LoVo (cell line): ENCODE data around the gene SAPCD1.

Experiments used
- DNase-seq: peaks from one replicate; pipeline ENCODE4 v3.0.0-alpha.2; 2016; ENCODE audit warnings: low spot score

SAPCD1 gene

DNA sequence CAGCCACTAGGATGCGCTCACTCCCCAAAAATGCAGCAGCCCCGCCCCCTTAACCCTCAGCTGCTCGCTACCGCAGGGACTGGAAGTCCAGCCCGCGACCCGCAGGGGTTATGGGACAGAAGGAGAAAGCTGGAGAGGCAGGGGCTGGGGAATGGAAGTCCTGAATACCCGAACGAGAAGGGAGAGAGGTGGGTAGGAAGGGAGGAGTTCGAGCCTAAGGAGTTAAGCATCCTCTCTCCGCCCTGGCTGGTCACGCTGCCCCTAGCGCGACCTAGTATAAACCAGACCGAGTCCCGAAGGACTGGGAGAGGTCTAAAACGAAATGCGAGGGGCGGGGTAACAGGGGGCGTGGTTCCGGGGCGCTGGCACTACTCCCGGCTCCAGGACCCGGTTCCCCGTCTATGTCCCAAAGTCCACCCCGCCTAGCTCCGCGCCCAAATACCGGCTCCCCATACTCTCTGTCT is 32.9 kb upstream of the SAPCD1 start:
- DNase-seq: no peak

DNA sequence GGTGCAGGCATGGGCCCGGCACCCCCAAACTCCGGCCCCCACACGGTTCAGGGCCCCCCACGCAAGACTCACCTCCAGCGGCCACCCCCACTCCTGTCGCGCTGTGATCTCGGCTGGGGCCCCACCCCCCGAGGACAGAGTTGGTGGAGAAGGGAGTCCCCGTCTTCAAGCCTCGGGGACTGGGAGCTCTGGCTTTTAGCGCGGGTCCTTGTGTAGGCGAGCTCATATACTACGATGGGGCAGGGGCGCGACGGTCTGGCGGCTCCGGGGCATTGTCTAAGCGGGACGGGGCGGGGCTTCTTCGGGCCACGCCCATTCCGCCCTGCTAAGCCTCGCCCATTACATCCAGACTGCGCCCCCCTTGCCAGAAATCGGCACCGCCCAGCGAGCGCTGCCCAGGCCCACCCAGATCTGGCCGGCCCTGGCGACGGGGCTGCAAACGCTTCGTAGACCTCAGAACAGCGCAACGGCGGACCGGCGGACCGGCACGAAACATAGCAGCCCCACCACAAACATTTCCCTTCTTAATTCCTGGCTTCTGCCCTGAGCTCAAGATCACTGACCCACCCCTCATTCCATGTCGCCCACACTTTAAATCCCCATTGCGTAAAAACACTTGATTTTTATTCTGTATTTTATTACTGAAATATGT is 32.4 kb upstream of the SAPCD1 start:
- DNase-seq: no peak

DNA sequence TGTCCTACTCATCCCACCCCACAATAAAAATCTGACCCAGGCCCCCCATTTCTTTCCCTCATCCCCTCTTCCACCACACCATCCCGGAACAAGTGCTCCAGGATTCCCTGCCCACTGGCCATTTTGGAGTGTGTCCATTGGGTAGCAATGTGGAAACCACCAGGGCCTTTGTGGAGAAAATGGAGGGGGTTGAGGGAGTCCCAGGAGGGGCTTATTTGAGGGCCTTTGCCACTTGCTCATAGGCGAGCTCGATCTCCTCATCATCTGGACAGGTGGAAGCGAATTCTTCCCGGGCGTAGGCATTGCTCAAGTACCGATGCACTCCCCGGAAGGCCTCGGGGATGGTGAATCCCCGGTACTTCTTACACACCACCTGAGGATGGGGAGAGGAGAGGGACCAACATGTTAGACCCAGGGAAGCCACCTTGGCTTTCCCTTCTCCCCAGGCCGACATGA is 31.8 kb upstream of the SAPCD1 start:
- no peak for DNase-seq

DNA sequence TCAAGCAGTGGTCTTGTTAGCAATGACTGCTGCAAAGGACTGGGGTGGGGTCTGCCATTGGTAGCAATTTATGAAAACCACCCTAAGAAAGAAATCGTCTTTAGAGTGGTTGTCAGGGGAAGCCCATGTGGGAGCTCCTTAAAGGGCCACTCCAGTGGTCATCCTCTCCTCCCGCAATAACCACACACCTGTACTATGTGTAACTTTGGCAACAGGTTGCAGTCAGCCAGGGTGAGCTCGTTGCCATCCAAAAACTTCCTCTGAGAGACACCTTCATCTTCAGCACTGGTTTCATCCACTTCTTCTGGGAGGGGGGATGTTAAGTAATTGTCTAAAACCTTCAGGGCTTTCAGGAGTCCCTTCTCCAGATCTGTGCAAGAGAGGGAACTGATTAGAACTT is 30.4 kb upstream of the SAPCD1 start:
- no peak for DNase-seq

DNA sequence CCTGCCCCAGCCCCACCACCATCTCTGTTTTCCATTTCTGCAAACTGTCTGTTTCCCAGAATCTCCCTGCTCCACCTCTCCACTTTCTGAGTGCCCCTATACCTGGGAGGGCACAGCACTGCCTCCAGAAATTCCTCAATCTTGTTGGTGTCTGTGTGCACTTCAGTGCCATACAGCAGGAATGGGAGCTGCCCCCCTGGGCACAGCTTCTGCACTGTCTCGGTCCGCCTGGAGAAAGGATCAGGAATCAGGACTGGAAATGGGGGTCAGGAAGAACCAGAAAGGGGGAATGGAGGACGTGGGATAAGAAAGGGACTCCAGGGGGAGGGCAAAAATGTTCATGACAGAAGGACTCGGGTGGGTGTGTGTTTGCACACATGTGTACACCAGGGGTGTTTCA is 28.7 kb upstream of the SAPCD1 start:
- DNase-seq: no peak

DNA sequence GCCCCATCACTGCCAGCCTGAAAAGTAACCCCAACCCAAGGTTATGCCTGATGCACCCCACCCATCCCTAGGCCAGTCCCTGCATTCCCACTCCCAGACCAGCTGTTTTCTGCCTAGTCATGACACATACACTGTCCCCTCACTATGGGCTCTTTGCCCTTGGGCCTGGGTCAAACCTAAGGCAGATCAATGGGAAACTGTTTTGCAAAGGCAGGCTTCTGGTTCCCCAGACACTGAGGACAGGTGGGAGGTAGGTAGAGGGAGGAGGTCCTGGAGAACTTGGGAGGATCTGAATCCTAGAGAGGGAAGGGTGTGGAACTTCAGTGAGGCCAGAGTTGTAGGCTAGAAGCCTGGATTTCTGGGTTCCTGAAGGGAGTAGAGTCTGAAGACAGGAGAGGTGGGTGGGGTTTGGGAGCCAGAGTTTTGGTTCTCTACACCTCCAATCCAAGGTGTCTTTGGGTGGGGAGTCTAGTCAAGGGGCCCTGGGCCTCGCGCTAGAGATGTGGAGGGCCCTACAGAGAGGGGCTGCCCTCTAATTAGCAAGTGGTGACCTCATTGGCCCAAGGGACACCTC is 28.1 kb upstream of the SAPCD1 start:
- no peak for DNase-seq

DNA sequence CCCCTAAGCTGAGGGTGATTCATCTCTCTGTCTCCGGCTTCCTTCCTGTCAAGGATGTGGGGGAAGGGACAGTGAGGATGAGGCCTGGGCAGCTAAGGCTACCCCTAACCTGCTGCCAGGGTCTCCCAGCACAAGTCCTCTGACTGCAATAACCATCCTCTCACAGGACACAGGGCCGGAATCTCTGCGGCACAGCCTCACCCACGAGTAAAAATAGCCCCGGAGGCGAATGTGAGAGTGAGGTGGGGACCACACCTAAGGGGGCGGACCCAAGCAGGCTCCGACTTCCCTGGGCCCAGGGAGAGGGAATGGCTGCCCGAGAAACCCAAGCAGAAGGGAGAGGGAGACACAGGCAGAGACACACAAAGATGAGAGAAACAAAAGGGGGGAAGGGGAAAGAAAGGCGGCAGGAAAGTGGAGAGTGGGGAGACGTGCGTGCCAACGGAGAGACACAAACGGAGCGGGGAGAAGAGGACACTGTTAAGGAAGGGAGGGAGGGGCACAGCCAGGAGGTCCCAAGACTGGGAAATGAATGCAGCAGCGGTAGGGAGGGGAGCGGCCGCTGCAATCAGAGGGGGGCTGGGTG is 27.5 kb upstream of the SAPCD1 start:
- peak; percentile 68 for DNase-seq

DNA sequence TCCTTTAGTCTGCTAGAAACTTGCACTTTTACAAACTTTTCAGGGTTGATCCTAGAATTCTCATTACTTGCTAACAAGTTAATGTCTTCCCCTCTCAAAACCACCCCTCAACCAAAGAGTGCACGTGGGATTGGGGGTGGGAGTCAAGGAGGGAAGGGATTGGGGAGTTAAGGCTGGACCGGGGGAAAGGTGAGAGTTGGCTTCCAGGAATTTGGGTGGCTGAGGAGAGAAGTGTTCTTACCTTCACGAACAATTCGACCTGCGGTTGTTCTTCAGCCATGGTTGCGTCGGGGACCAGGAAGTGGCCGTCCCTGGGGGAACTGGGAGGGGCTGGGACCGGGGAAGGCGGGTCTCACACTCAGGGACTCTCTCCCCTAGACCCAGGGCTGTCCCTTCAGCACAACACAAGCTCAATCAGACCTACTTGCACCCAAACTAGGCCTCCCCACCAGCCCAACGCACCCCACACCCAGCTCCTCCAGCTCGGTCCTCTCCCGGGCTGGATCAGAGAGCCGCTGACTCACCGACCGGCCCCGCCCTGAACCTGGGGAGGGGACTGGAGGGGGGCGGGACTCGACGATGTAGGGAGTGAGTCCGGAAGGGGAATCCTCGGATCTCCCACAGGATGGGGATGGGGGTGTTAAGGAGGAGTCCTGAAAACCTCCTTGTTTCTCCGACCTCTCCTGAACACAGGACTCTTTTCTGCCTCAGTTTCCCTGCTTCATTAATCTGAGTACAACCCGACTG is 26.3 kb upstream of the SAPCD1 start, which contains the start of gene CLIC1:
CLIC1 (minus strand) TSS at position 510 of the 747 bp plus-strand sequence; CDS start at position 280, 230 bp downstream.
- peak; percentile 81 for DNase-seq

DNA sequence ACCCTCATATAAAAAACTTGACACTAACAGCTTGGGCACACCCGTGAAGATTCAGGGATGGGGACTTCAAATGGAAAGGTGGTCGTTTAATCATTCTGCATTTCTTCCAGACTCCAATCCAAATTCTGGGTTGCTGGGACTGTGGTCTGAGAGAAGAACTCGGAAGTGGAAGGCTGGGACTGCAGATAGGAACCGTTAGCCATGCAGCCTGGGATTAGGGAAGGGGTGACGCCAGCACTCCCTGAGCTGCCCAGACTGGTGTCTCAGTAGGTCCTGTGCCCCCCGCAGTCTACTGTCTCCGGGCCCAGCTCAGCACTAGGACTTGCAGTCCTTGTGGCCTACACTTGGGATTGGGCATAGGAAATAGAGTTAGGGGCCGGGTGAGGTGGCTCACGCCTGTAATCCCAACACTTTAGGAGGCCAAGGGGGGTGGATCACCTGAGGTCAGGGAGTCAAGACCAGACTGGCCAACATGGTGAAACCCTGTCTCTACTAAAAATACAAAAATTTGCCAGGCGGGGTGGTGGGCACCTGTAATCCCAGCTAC is 25.6 kb upstream of the SAPCD1 start:
- DNase-seq: no peak

DNA sequence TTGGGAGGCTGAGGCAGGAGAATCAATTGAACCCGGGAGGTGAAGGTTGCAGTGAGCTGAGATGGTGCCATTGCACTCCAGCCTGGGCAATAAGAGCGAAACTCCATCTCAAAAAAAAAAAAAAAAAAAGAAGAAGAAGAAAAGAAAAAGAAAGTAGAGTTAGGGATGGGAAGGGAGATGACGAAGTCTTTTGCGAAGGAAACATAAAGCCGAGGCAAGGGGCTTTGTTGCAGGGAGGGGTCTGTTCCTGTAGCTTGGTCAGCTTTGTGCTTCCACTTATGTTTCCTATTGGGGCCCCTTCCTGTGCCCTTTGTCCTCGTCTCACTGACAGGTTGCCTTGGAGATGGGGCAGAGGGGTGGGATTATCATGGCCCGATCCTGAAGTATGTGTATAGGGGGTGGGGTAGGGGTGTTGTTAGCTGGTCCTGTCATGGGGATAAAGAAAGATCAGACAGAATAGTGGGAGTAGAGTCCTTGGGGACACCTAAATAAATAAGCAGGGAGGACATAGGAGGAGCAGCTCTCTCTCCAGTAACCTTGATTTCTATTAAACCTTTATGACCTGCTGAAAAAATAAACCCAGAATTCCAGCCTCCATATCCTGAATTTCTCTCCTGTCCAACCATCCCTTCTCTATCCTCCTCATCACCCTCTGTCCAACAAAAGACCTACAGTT is 25.0 kb upstream of the SAPCD1 start:
- DNase-seq: no peak

DNA sequence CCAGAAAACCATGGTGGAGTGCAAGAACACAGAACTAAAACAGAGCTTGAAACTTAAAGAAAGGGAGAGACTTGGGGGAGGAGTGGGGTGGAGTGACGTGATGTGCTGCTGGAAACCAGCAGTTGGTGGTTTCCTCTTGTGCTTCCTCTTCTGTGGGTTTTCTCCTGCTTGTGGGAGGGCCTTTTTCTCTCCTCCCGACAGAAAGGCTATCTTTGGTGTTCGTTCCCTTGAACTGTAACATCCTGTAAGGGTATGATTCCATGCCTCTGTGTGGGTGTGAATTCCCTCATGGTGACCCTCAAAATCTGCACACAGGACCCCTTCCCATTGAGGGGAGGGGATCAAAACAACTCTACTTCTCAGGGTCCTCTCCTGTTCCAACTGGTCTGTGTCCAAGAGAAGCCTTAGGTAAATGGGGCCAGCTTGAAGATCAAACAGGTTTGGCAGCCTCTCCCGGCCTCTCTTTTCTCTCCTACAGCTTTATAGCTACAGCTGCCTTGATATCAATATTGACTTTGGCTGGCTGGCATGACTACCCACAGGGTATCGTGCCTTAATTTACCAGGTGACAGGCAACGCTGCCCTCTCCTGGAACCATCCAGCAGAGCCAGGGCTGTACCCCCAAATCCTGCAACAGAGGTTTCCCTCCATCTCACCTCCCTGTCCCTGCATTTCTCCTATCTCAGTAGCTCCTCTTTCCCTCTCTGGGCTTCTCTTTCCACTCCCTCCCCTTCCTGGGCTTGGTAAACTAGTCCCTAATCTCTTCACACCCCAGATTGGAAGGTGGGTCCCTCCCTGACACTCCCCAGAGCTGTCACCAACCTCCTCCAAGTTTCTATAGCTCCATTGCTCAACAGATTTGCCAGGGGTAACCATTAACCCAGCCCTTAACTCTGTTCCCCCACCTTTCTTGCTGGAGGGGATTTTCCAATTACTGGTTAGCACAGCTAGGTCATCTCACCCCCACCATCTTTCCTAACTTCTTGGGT is 24.2 kb upstream of the SAPCD1 start:
- DNase-seq: peak; percentile 80

DNA sequence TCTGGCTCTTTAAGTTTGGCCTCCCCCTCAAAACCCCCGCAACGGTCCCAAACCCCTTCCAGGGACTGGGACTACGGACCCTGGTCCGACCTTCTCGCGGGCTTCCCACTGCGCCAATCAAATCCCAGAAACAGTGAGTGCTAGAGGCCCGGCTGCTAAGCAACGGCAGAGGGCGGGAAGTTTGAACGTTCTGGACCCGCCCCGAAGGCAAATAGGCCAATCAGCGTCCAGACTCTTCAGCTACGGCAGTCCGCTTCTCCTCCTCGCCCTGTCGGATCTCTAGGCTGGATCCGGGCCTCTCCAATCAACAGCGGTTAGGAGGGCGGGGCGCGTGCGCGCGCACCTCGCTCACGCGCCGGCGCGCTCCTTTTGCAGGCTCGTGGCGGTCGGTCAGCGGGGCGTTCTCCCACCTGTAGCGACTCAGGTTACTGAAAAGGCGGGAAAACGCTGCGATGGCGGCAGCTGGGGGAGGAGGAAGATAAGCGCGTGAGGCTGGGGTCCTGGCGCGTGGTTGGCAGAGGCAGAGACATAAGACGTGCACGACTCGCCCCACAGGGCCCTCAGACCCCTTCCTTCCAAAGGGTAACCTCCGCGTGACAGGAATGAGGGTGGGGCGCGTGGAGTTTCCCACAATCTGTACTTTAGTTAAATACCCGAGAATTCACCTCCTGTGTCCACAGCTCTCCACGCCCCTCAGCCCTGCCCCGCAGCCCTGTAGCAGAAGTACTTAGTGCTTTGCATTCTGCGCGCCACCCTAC is 22.6 kb upstream of the SAPCD1 start, which contains the start of gene MSH5:
MSH5 (plus strand) TSS at position 367 of the 758 bp plus-strand sequence. CDS start 462 bp downstream, outside the sequence.
- DNase-seq: peak; percentile 99

DNA sequence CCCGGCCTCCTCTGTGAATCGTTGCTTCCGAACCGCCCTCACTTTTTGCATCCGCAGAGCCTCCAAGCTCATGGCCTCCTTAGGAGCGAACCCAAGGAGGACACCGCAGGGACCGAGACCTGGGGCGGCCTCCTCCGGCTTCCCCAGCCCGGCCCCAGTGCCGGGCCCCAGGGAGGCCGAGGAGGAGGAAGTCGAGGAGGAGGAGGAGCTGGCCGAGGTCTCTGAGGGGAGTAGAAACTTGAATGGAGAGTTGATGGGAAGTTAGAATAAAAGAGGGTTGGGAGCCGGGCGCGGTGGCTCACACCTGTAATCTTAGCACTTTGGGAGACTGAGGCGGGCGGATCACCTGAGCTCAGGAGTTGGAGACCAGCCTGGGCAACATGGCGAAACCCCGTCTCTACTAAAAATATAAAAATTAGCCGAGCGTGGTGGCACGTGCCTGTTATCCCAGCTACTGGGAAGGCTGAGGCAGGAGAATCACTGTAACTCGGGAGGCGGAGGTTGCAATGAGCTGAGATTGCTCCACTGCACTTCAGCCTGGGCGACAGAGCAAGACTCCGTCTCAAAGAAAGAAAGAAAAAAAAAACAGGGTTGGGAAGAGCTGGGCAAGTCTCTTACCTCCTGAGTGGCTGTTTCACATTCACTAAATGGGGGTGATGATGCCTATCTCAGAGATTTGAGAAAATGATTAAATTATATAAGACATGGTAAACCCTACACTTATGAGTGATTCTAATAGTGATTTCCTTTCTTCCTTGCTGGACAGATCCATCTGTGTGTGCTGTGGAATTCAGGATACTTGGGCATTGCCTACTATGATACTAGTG is 21.8 kb upstream of the SAPCD1 start:
- DNase-seq: no peak

DNA sequence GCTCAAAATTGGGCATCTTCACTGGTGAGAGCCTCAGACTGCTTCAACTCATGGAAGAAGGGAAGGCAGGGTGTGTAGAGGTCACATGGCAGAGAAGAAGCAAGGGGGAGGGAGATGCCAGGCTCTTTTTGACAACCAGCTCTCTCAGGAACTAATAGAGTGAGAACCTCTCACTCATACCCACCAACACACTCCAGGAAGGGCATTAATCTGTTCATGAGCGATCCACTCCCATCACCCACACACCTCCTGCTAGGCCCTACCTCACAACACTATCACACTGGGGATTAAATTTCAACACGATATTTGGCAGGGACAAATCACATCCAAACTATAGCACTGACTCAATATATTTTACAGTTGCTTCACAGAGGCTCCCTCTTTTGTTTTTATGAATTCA is 20.6 kb upstream of the SAPCD1 start:
- DNase-seq: no peak

DNA sequence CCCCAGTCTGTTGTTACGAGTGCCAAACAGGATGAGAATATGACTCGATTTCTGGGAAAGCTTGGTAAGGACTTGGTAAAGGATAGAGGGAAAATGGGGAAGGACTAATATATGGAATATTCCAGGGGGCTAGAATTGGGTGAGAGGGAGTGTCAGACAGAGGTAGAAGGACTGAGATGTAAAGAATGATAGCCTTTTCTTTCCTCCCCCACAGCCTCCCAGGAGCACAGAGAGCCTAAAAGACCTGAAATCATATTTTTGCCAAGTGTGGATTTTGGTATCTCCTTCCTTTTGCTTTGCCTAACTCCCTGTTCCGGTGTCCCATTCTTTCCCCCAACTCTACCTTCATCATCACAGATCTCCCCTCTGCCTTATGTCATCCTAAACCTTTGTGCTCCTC is 19.6 kb upstream of the SAPCD1 start:
- DNase-seq: no peak

DNA sequence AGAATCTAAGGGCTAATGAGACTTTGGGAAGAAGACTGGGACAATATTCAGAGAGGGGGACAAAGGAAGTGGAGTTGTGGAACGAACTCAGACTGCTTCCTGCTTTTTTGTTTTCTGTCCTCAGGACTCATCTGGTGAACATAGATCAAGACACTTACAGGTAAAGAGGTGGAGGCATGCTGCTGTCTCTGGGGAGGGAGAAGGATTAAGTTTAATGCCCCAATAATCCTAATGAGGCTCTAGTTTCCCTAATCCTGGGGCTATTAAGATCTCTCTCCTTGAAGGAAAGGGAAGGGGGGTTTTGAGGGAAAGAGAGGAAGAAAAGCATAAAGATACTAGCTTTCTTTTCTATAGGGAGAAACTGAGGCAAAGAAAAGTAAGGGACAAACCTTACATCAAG is 18.0 kb upstream of the SAPCD1 start:
- no peak for DNase-seq

DNA sequence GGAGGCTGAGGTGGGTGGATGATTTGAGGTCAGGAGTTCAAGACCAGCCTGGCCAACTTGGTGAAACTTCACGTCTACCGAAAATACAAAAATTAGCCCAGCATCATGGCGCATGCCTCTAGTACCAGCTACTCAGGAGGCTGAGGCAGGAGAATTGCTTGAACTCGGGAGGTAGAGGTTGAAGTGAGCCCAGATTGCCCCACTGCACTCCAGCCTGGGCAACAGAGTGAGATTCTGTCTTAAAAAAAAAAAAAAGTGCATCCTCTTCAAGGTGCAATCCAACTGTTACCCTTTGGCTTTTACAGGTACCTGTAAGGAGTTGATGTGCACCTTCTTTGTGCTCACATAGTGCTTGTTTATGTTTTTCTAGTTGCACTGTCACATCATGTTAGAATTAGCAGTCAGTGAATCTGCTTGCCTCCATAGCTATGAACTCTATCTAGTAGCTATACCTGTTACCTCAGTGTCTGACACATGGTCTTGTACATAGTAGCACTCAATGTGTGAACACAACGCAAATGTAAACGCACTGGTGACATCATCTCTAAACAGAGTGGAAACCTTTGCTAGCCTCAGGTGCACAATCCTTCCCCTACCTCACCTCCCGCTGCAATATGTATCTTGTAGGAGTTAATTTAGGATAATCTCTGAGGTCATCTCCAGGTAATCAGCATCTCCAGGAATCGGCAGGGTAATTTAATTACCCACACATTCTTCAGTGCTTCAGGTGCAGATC is 13.0 kb upstream of the SAPCD1 start:
- DNase-seq: no peak

DNA sequence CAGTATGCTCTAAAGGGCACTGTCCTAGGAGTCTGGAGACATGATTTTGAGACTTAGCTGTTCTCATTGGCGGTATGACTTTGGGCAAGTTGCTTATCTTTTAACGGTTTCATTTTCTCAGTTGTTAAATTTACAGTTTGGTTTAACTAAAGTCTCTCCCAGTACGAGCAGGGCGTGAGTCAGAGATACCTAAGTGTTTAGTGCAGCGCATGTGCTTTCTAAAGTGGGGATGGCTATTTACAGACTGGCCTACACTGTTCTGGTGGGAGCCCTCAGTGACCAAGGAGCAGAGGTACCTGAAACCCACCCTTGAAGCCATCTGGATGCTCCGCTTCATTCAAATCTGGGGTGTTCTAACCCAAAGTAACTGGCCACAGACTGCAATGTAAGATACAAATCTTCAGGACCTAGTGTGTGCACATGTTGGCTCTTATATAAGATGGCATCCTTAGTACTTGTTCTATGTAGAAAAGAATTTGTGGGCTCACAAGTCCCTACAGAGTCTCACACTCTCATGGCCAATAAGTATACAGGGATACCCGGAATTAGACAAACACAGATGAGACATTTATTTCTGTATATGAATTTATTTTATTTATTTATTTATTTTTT is 11.9 kb upstream of the SAPCD1 start:
- DNase-seq: no peak
